Brain microvascular endothelial cell (primary cell): ENCODE results near the gene KCNH5.

ENCODE experiments used
- DNase-seq: peaks from one replicate; pipeline ENCODE4 v3.0.0-alpha.2; 2020
- H3K27ac ChIP-seq: fragments of 250-450 bp; sonication (Bioruptor Pico); 2 replicates; pipeline ENCODE4 v1.5.1; 2020; ENCODE audit warnings: mild to moderate bottlenecking, moderate library complexity
- H3K27me3 ChIP-seq: fragments of 250-450 bp; sonication (Bioruptor Pico); replicated peaks from 2 replicates; pipeline ENCODE4 v1.5.1; 2020; ENCODE audit warnings: mild to moderate bottlenecking
- H3K36me3 ChIP-seq: fragments of 250-450 bp; sonication (Bioruptor Pico); replicated peaks from 2 replicates; pipeline ENCODE4 v1.5.1; 2020; ENCODE audit warnings: mild to moderate bottlenecking
- H3K4me3 ChIP-seq: 2 replicates; pipeline ENCODE4 v1.5.1; 2011; ENCODE audit warnings: low read depth, mild to moderate bottlenecking, control low read depth, low read length, moderate library complexity
- in situ Hi-C: cut with HindIII; loops from 2 replicates; pipeline ENCODE4 v1.10.0; 2017; ENCODE audit warnings: low sequenced_read_pairs, low pct_ligation_motif_present
- TF ChIP-seq, protein P1 (sequence below): IDR thresholded peaks from 2 replicates; pipeline ENCODE4 v1.5.1; 2011; ENCODE audit warnings: low read depth, mild to moderate bottlenecking, moderate library complexity, low read length, control low read depth, inconsistent platforms; ENCODE audit errors: missing control alignments

Gene KCNH5, protein sequence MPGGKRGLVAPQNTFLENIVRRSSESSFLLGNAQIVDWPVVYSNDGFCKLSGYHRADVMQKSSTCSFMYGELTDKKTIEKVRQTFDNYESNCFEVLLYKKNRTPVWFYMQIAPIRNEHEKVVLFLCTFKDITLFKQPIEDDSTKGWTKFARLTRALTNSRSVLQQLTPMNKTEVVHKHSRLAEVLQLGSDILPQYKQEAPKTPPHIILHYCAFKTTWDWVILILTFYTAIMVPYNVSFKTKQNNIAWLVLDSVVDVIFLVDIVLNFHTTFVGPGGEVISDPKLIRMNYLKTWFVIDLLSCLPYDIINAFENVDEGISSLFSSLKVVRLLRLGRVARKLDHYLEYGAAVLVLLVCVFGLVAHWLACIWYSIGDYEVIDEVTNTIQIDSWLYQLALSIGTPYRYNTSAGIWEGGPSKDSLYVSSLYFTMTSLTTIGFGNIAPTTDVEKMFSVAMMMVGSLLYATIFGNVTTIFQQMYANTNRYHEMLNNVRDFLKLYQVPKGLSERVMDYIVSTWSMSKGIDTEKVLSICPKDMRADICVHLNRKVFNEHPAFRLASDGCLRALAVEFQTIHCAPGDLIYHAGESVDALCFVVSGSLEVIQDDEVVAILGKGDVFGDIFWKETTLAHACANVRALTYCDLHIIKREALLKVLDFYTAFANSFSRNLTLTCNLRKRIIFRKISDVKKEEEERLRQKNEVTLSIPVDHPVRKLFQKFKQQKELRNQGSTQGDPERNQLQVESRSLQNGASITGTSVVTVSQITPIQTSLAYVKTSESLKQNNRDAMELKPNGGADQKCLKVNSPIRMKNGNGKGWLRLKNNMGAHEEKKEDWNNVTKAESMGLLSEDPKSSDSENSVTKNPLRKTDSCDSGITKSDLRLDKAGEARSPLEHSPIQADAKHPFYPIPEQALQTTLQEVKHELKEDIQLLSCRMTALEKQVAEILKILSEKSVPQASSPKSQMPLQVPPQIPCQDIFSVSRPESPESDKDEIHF

DNA sequence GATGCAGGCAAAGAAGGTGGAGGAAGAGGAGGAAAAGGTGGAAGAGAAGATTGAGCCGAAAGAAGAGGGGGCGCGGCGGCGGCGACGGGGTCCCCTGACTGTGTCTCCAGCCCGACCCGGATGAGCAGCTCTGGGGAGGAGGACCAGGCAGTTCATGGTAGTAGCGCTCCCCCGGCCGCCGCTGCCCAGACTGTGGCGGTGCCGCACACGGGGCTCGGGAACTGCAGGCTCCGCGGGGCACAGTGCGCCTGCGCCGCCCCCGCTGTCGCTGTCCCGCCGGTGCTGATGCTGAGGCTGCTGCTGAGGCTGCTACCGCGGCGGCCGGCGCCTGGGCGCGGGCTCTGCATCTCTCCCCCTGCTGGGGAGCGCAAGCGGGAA is at the start of gene KCNH5:
TSS of gene KCNH5 (minus strand) at position 225 of the 378 bp plus-strand sequence. CDS start 272 bp downstream, outside the sequence.
- H3K27me3 ChIP-seq = peaks cover 41% of the 10 kb centered on the region
- TF ChIP-seq, protein P1, sequence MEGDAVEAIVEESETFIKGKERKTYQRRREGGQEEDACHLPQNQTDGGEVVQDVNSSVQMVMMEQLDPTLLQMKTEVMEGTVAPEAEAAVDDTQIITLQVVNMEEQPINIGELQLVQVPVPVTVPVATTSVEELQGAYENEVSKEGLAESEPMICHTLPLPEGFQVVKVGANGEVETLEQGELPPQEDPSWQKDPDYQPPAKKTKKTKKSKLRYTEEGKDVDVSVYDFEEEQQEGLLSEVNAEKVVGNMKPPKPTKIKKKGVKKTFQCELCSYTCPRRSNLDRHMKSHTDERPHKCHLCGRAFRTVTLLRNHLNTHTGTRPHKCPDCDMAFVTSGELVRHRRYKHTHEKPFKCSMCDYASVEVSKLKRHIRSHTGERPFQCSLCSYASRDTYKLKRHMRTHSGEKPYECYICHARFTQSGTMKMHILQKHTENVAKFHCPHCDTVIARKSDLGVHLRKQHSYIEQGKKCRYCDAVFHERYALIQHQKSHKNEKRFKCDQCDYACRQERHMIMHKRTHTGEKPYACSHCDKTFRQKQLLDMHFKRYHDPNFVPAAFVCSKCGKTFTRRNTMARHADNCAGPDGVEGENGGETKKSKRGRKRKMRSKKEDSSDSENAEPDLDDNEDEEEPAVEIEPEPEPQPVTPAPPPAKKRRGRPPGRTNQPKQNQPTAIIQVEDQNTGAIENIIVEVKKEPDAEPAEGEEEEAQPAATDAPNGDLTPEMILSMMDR = no peak

DNA sequence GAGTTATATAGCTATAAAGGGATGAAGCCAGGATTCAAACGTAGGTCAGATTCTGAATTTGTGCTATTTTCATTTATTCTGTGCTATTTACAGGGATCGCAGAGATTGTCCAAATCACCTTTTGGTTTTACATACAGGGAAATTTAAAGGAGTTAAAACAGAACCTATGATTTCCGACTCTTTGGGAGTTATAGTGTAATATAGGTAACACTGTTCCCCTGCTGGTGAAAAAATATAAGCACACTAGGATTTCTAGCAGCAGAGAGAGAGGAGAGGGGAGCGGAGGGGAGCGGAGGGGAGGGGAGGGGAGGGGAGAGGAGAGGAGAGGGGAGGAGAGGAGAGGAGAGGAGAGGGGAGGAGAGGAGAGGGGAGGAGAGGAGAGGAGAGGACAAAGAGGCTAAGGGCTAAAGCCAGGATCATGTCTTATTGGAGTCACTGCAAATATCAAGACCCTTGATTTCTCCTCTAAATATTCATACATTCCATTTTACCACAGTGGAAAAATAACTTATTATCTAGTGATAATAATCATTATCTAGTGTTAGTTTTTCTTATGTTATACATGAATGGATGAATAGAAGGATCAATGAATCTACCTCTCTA is 46.2 kb upstream of the KCNH5 start:
- Histone ChIP-seq H3K36me3 (no peaks in the 10 kb centered on the region), H3K27ac (no peak overlapping the region), H3K4me3 (no peak overlapping the region), H3K27me3 (no peaks in the 10 kb centered on the region)
- DNase-seq = no peak
- in situ Hi-C loops = no loop called here
- TF ChIP-seq, protein P1 = no peak

More for the DNA sequence above, at the start of gene KCNH5:
- peak within 1 kb of the TSS; percentile 41 for H3K4me3 ChIP-seq
- no peak within 1 kb of the TSS for H3K27ac ChIP-seq
- in situ Hi-C loops = no loop called here
- H3K36me3 ChIP-seq = no peaks in the 10 kb centered on the region
- peak; percentile 6 for DNase-seq

DNA sequence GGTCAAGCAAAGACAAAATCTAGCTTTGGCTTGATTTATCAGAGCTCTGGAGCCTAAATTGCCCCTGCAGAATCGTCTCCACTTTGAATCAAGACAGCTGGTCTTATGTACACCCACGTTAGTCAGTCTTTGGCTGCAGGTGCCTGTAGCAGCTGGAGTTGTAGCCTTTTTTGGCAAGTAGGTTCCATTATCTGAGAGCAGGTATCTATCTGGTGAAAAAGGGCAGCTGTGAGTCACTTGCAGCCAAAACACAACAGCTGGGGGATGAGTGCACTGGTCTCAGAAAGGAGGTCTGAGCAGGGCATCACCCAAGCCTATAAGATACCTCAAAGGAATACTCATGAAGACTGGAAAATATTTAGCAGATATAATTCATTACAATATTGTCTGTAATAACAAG is 43.6 kb upstream of the KCNH5 start:
- Histone ChIP-seq H3K27me3 (no peaks in the 10 kb centered on the region), H3K27ac (no peak overlapping the region), H3K36me3 (no peaks in the 10 kb centered on the region), H3K4me3 (no peak overlapping the region)
- TF ChIP-seq, protein P1 = no peak
- in situ Hi-C loops = no loop called here
- no peak for DNase-seq

DNA sequence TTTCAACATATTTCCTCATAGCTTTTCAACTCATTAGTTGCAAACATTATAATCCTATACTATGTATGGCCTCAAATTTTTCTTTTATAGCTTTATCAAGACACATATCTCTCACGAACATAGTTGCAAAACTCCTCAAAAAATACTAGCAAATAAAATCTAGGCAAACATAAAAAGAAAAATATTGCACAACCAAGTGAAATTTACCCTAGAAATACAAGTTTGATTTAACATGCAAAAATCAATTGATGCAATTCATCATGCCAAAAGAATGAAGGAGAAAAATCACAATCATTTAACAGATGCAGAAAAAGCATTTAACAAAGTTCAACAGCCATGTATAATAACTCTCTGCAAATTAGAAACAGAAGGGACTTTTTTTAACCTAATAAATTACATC is 33.3 kb upstream of the KCNH5 start:
- in situ Hi-C loops = no loop called here
- Histone ChIP-seq H3K4me3 (no peak overlapping the region), H3K27me3 (no peaks in the 10 kb centered on the region), H3K27ac (no peak overlapping the region), H3K36me3 (no peaks in the 10 kb centered on the region)
- no peak for DNase-seq
- TF ChIP-seq, protein P1 = no peak

DNA sequence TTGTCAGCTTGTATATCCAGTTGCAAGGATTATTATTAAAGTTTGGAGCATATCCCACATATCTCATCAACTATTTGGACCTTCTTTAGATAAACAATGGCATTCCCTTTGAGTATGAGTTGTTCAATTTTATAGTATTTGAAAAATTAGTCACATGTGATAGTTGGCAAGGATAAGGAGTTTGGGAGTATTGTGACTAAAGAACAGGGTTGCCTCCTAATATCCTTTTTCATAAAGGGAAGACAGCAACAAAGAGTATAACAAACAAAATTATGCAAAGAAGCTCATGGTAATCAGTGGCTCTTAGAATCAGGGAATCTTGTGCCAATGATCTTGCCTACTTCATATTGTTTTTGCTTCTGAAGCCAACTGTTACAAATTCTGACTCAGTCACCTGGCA is 31.2 kb upstream of the KCNH5 start:
- TF ChIP-seq, protein P1 = no peak
- no peak overlapping the region for H3K4me3 ChIP-seq
- no peaks in the 10 kb centered on the region for H3K27me3 ChIP-seq
- DNase-seq = no peak
- no peaks in the 10 kb centered on the region for H3K36me3 ChIP-seq
- no peak overlapping the region for H3K27ac ChIP-seq
- in situ Hi-C loops = no loop called here
